Epithelial cell of proximal tubule (primary cell): Measurements from ENCODE around the gene FBN3. TPM values are rescaled to one million over a fixed set of nuclear protein-coding genes. Genes with fewer than 3 reads are reported as not detected.

Experiments used
- DNase-seq: peaks from one replicate; pipeline ENCODE4 v3.0.0-alpha.2; 2011; ENCODE audit warnings: low read depth
- H3K4me3 ChIP-seq: 2 replicates; pipeline ENCODE4 v1.5.1; 2011; ENCODE audit warnings: low read depth, mild to moderate bottlenecking, low read length
- total RNA-seq: library from RNA; depleted of rRNA; stranded (reverse); fragments of >200 nt; gene quantifications from 2 replicates; pipeline ENCODE4 v1.2.3, GENCODE V29; 2015
- TF ChIP-seq, protein P1 (sequence below): conservative IDR thresholded peaks from 2 replicates; pipeline ENCODE4 v1.5.1; 2012; ENCODE audit warnings: low read depth, mild to moderate bottlenecking, low read length

The FBN3 gene
- total RNA-seq, 1 donor from 2014 or later = 0.06 TPM

GRCh38 chr19:8141726-8142512 lies 7.5 kb downstream of the FBN3 start:
- TF ChIP-seq, protein P1, sequence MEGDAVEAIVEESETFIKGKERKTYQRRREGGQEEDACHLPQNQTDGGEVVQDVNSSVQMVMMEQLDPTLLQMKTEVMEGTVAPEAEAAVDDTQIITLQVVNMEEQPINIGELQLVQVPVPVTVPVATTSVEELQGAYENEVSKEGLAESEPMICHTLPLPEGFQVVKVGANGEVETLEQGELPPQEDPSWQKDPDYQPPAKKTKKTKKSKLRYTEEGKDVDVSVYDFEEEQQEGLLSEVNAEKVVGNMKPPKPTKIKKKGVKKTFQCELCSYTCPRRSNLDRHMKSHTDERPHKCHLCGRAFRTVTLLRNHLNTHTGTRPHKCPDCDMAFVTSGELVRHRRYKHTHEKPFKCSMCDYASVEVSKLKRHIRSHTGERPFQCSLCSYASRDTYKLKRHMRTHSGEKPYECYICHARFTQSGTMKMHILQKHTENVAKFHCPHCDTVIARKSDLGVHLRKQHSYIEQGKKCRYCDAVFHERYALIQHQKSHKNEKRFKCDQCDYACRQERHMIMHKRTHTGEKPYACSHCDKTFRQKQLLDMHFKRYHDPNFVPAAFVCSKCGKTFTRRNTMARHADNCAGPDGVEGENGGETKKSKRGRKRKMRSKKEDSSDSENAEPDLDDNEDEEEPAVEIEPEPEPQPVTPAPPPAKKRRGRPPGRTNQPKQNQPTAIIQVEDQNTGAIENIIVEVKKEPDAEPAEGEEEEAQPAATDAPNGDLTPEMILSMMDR = no peak
- H3K4me3 ChIP-seq = no peak overlapping the region
- DNase-seq = no peak

GRCh38 chr19:8138201-8138600 lies 11.2 kb downstream of the FBN3 start:
- TF ChIP-seq, protein P1 = no peak
- no peak for DNase-seq
- H3K4me3 ChIP-seq = no peak overlapping the region

DNA sequence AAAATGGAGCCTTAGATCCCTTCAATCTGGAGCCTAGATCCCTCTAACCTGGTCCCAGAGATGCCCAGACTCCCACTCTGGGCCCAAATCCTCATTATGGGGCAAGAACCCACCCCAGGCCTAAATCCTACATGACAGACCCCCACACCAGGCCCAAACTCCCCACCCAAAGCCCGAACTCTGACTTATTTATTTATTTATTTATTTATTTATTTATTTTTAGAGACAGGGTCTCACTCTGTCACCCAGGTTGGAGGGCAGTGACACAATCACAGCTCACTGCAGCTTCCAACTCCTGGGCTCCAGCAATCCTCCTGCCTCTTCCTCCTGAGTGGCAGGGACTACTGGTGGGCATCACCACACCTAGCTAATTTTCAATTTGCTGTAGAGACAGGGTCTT lies 12.0 kb downstream of the FBN3 start:
- TF ChIP-seq, protein P1 = no peak
- H3K4me3 ChIP-seq = no peak overlapping the region
- no peak for DNase-seq

- TF ChIP-seq, protein P1 = no peak
- H3K4me3 ChIP-seq = no peak overlapping the region
- DNase-seq = no peak
Measured at GRCh38 chr19:8135946-8136618, 13.3 kb downstream of the FBN3 start.

DNA sequence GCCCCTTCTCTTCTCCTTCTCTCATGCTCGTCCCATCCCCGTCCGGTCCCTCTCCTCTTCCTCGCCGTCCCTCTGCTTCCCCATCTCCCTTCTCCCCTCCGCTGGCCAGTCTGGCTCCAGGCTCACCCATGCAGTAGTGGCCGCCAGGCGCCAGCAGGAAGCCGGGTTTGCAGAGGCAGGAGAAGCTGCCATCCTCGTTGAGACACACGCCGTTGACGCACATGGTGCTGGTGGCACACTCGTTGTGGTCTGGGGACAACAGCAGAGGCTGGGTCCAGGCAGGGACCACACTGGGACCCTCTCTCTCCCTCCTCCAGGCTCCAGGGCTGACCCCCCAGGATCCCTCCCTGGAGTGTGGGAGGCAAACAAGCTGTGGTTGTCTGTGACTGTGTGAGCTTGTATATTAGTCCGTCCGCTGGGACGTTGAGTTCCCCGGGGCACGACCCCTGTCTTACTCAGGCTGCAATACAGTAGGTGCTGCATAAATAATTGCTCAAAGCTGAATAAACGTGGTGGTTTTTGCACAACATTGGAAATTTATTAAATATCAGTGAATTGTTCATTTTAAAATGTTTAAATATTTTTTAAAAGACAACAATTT lies 16.4 kb downstream of the FBN3 start:
- H3K4me3 ChIP-seq = no peak overlapping the region
- no peak for DNase-seq
- TF ChIP-seq, protein P1 = no peak

DNA sequence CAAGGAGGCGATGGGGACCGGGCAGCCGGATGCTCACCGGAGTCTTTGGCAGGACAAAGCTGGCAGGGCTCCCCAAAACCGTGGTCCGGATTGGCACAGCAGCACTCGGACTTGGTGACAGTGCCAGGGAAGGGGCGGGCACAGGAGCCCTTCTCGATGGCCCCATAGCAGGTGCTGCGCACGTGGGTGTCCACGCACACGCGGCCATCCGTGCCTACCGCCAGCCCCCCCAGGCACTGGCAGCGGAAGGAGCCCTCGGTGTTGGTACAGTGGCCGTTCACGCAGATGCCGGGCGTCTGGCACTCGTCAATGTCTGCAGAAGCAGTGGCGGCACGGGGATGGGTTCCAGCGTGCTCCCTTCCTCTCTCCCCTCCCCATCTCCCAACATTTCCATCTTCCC lies 17.9 kb downstream of the FBN3 start:
- H3K4me3 ChIP-seq = no peak overlapping the region
- DNase-seq = no peak
- TF ChIP-seq, protein P1 = no peak
